Uterus (tissue), 4 donors: ENCODE data around the gene CTXN1. TPM values are rescaled to one million over a fixed set of nuclear protein-coding genes. Genes with fewer than 3 reads are reported as not detected.

ENCODE experiments used
- DNase-seq, 2 donors: peaks; one replicate each; pipeline ENCODE4 v3.0.0-alpha.2; 2019 to 2020
- H3K27ac ChIP-seq, 2 donors: fragments of 200-600 bp; sonication (generic); 1 replicate in 1 of 2; 2 replicates in 1 of 2; pipeline ENCODE4 v1.5.1; 2016 to 2018
- H3K27me3 ChIP-seq, 2 donors: fragments of 200-600 bp; sonication (generic); one replicate each; pipeline ENCODE4 v1.5.1; 2018 to 2019; ENCODE audit warnings: control low read depth in 1 of 2
- H3K36me3 ChIP-seq, 2 donors: fragments of 200-600 bp; sonication (generic); one replicate each; pipeline ENCODE4 v1.5.1; 2019; ENCODE audit warnings: control low read depth in 1 of 2
- H3K4me1 ChIP-seq, 2 donors: fragments of 200-600 bp; sonication (generic); one replicate each; pipeline ENCODE4 v1.5.1; 2018 to 2019; ENCODE audit warnings: control low read depth in 1 of 2
- H3K4me3 ChIP-seq, 2 donors: fragments of 200-600 bp; sonication (generic); 1 replicate in 1 of 2; 2 replicates in 1 of 2; pipeline ENCODE4 v1.5.1; 2018 to 2019; ENCODE audit warnings: mild to moderate bottlenecking in 1 of 2
- H3K9me3 ChIP-seq, 2 donors: fragments of 200-600 bp; sonication (generic); one replicate each; pipeline ENCODE4 v1.5.1; 2019; ENCODE audit warnings: control low read depth in 1 of 2
- CTCF ChIP-seq, 4 experiments: fragments of 200-600 bp in 2 of 4; fragments of 450-650 bp in 2 of 4; sonication (generic) in 2 of 4; IDR thresholded peaks; one replicate each; pipeline ENCODE4 v1.5.1; 2016 to 2019; ENCODE audit warnings: antibody characterized with exemption in 4 of 4, mild to moderate bottlenecking in 2 of 4, moderate library complexity in 1 of 4
- POLR2A ChIP-seq, 2 donors: fragments of 450-650 bp; IDR thresholded peaks; one replicate each; pipeline ENCODE4 v1.6.1; 2016; ENCODE audit warnings: antibody characterized with exemption in 2 of 2, mild to moderate bottlenecking in 1 of 2, moderate library complexity in 1 of 2
- intact Hi-C: fragments of 100-400 bp; cut with DNase I; formaldehyde crosslinking; loops from one replicate; pipeline ENCODE4 v1.15.1; 2023; ENCODE audit warnings: low total_unique reads
- total RNA-seq, 4 donors: library from RNA; depleted of rRNA in 3 of 4; stranded (reverse); fragments of >200 nt in 3 of 4; gene quantifications; one replicate each; pipeline versions ENCODE4 v1.1.0 to v1.2.4, GENCODE V29; 2014 to 2023
- donor health status: DM: yes; HTN: yes; CAD: no.

Gene CTXN1
- total RNA-seq, 4 donors from 2014 or later: 7.2 to 47.1 (median 14.9) TPM; not detected in 1

DNA sequence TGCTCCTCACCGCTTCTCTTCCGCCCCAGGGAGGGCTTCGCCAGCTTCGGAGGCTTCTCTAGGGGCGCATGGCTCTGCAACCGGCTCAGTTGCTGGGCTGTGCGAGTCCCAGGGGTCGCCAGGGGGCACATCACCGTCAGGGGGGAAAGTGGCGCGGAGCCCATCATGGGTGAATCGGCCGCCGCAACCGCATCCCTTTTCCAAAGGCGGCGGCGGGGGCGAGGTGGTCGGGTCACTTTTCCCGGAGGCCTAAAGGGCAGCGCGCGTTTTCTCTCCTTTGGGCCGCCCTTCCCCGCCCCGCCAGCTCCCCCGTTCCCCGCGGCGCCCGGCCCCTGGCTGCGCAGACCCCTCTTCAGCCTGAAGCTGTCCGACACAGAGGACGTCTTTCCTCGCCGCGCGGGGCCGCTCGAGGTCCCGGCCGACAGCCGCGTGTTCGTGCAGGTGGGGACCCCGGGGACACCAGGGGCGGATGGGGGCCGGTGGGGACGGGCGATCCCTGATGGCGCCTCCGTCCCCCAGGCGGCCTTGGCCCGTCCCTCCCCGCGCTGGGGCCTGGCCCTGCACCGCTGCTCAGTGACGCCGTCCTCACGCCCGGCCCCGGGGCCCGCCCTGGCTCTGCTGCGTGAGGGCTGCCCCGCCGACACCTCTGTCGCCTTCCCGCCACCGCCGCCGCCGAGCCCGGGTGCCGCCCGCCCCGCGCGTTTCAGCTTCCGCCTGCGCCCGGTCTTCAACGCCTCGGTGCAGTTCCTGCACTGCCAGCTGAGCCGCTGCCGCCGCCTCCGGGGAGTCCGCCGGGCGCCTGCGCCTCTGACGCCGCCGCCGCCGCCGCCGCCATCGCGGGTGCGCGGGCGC, 9.6 kb downstream of the CTXN1 start:
- no peak for DNase-seq
- peaks cover 2 to 24% of the 10 kb centered on the region in 2 donors for H3K4me1 ChIP-seq
- peak overlapping the region in 1 of 2 donors; percentile 60 for H3K27ac ChIP-seq
- peak overlapping the region in 1 of 2 donors; percentile 14 for H3K4me3 ChIP-seq
- no peaks in the 10 kb centered on the region for H3K36me3 ChIP-seq
- intact Hi-C loops: no loop called here
- TF ChIP-seq CTCF (IDR thresholded peaks at IDR 0.05) (peak in 1 of 4 experiments; percentile 2), POLR2A (IDR thresholded peaks at IDR 0.05) (no peak)
- H3K27me3 ChIP-seq: peaks cover 6 to 7% of the 10 kb centered on the region in 2 donors
- H3K9me3 ChIP-seq: no peaks in the 10 kb centered on the region

- H3K27me3 ChIP-seq: peaks cover 6 to 7% of the 10 kb centered on the region in 2 donors
- H3K27ac ChIP-seq: no peak overlapping the region
Observed at GRCh38 chr19:7915250-7916102, 10.5 kb downstream of the CTXN1 start.

GRCh38 chr19:7914598-7915045, 11.3 kb downstream of the CTXN1 start, which contains the start of gene TGFBR3L:
TGFBR3L (plus strand) TSS chr19:7914830.
- intact Hi-C loops: no loop called here
- Histone ChIP-seq H3K27me3 (peaks cover 6 to 7% of the 10 kb centered on the region in 2 donors), H3K27ac (no peak within 1 kb of the TSS)

More at GRCh38 chr19:7915250-7916102, 10.5 kb downstream of the CTXN1 start:
- H3K4me3 ChIP-seq: no peak overlapping the region
- H3K4me1 ChIP-seq: peaks cover 0 to 23% of the 10 kb centered on the region in 2 donors
- no peaks in the 10 kb centered on the region for H3K9me3 ChIP-seq
- TF ChIP-seq POLR2A (IDR thresholded peaks at IDR 0.05): no peak
- TF ChIP-seq CTCF (IDR thresholded peaks at IDR 0.05): no peak
- DNase-seq: peak in 1 of 2 donors; percentile 12
- H3K36me3 ChIP-seq: no peaks in the 10 kb centered on the region
- intact Hi-C loops: no loop called here

GRCh38 chr19:7914099-7914498, 11.8 kb downstream of the CTXN1 start:
- Histone ChIP-seq H3K4me1 (peaks cover 0 to 23% of the 10 kb centered on the region in 2 donors), H3K4me3 (no peak overlapping the region), H3K27ac (no peak overlapping the region), H3K36me3 (no peaks in the 10 kb centered on the region), H3K27me3 (peaks cover 6 to 7% of the 10 kb centered on the region in 2 donors), H3K9me3 (no peaks in the 10 kb centered on the region)
- no peak for DNase-seq
- intact Hi-C loops: no loop called here
- TF ChIP-seq POLR2A (IDR thresholded peaks at IDR 0.05) (no peak), CTCF (IDR thresholded peaks at IDR 0.05) (no peak)

More at GRCh38 chr19:7914598-7915045, 11.3 kb downstream of the CTXN1 start, which contains the start of gene TGFBR3L:
- no peak for TF ChIP-seq CTCF (IDR thresholded peaks at IDR 0.05)
- TF ChIP-seq POLR2A (IDR thresholded peaks at IDR 0.05): no peak
- no peaks in the 10 kb centered on the region for H3K36me3 ChIP-seq
- peak in 1 of 2 donors; percentile 14 for DNase-seq
- H3K4me3 ChIP-seq: no peak within 1 kb of the TSS
- H3K9me3 ChIP-seq: no peaks in the 10 kb centered on the region
- peaks cover 0 to 23% of the 10 kb centered on the region in 2 donors for H3K4me1 ChIP-seq
